Heart right ventricle (tissue), 16 donors: Measurements from ENCODE around the gene TNFAIP1. TPM values are rescaled to one million over a fixed set of nuclear protein-coding genes. Genes with fewer than 3 reads are reported as not detected.

Experiments
- ATAC-seq, 8 donors: fragments of 200-7000 bp; cut with Tn5 transposase; one replicate each; pipeline ENCODE4 v1.9.1; 2020; ENCODE audit warnings: mild to moderate bottlenecking in 8 of 8, moderate library complexity in 8 of 8, moderate number of reproducible peaks in 1 of 8
- DNase-seq, 2 donors: peaks; one replicate each; pipeline ENCODE4 v3.0.0-alpha.2; 2020
- H3K27ac ChIP-seq, 10 donors: fragments of 200-600 bp; sonication (generic) in 2 of 10; one replicate each; pipeline versions ENCODE4 v1.5.0 to v1.8.0; 2020 to 2022; ENCODE audit warnings: mild to moderate bottlenecking in 3 of 10
- H3K27me3 ChIP-seq, 7 donors: fragments of 200-600 bp; one replicate each; pipeline ENCODE4 v1.8.0; 2021 to 2022; ENCODE audit warnings: mild to moderate bottlenecking in 2 of 7
- H3K36me3 ChIP-seq, 9 donors: fragments of 200-600 bp; sonication (generic) in 1 of 9; one replicate each; pipeline versions ENCODE4 v1.5.0 to v1.8.0; 2020 to 2022; ENCODE audit warnings: mild to moderate bottlenecking in 2 of 9
- H3K4me1 ChIP-seq, 9 donors: fragments of 200-600 bp; sonication (generic) in 1 of 9; one replicate each; pipeline versions ENCODE4 v1.5.0 to v1.8.0; 2020 to 2022; ENCODE audit warnings: mild to moderate bottlenecking in 4 of 9
- H3K4me3 ChIP-seq, 10 donors: fragments of 200-600 bp; sonication (generic) in 2 of 10; one replicate each; pipeline versions ENCODE4 v1.5.0 to v1.8.0; 2020 to 2022; ENCODE audit warnings: mild to moderate bottlenecking in 7 of 10, moderate library complexity in 2 of 10
- H3K9me3 ChIP-seq, 11 donors: fragments of 200-600 bp in 10 of 11; sonication (generic) in 2 of 11; one replicate each; pipeline versions ENCODE4 v1.5.0 to v1.8.0; 2013 to 2022; ENCODE audit warnings: mild to moderate bottlenecking in 2 of 11, control low read depth in 1 of 11, moderate library complexity in 1 of 11
- WGBS, 2 donors: extraction: QIAGEN DNeasy Blood & Tissue Kit; methylation state at CpG; one replicate each; pipeline ENCODE4 v1.1.7; 2013; ENCODE audit warnings: inconsistent platforms in 1 of 2; 5-methylcytosine and 5-hydroxymethylcytosine counted together
- intact Hi-C, 10 donors: fragments of 100-400 bp; cut with DNase I; formaldehyde crosslinking; loops; one replicate each; pipeline versions ENCODE4 v1.11.1 to v1.14.2; 2022
- polyA plus RNA-seq, 2 donors: library from polyadenylated mRNA; stranded (reverse); fragments of 200-250 nt; gene quantifications; one replicate each; pipeline ENCODE4 v1.2.3, GENCODE V29; 2013
- total RNA-seq, 10 donors: library from RNA; stranded (reverse); fragmentation: NEBNext Ultra II Directional in 3 of 10; extraction: Animal tissue kit (Norgen Biotek cat#: 25700) in 3 of 10; gene quantifications; one replicate each; pipeline versions ENCODE4 v1.2.1 to v1.2.4, GENCODE V29; 2021 to 2023
- TF ChIP-seq, protein P1 (sequence below), 9 donors: fragments of 200-600 bp; sonication (generic) in 2 of 9; IDR thresholded peaks; one replicate each; pipeline versions ENCODE4 v1.5.0 to v1.8.0; 2021 to 2022; ENCODE audit warnings: antibody characterized with exemption in 9 of 9, mild to moderate bottlenecking in 5 of 9, moderate library complexity in 1 of 9
- donor health status: Arrhythmogenic right ventricular cardiomyopathy.
- donor health status: ischemic (EF 13 %, LVEDD 7.1; RV severe dilation, severe dysfunction).
- donor health status: healthy with polysubstance abuse.
- donor health status: DM: no; HTN: yes; CAD: no.
- donor health status: DM: no; HTN: no; CAD: no.
- donor health status: ischemic (EF 25% LVEDD 6.9; RV normal size, moderate dysfunction).
- donor health status: ischemic (EF 25% LVEDD 5.7; RV mildly dilated, moderate dysfunction).
- donor health status: healthy.
- donor health status: DM: yes; HTN: yes; CAD: no.
- donor health status: Ischemic cardiomyopathy.
- donor health status: ischemic (EF 35%, LVEDD 5.7; RV mildly dilated, moderate dysfunction).
- donor health status: nonischemic (EF 11% LVEDD 7.7; RV severe dilation, severe dysfunction).
- donor health status: DM: yes; HTN: yes; CAD: no.
- donor health status: PGD.
- donor health status: ischemic (EF 29% LVEDD 5.4; RV normal size, mild dysfunction).
- donor health status: nonischemic (EF 23%, LVEDD 6.1; RV moderate dilation, normal function).

Gene TNFAIP1
- total and polyA plus RNA-seq, 12 donors = 15.1 to 87.6 (median 43.2) TPM

DNA sequence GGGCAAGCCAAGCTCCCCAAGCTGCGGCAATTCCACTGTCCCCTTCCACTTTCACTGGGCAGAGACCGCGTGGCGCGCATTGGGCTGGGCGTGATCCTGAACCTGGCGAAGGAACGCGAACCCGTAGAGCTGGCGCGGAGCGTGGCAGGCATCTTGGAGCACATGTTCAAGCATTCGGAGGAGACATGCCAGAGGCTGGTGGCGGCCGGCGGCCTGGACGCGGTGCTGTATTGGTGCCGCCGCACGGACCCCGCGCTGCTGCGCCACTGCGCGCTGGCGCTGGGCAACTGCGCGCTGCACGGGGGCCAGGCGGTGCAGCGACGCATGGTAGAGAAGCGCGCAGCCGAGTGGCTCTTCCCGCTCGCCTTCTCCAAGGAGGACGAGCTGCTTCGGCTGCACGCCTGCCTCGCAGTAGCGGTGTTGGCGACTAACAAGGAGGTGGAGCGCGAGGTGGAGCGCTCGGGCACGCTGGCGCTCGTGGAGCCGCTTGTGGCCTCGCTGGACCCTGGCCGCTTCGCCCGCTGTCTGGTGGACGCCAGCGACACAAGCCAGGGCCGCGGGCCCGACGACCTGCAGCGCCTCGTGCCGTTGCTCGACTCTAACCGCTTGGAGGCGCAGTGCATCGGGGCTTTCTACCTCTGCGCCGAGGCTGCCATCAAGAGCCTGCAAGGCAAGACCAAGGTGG lies 45.7 kb downstream of the TNFAIP1 start:
- peak in 3 of 8 donors; percentile 19 to 43 (median 42) for ATAC-seq
- Histone ChIP-seq H3K9me3 (no peaks in the 10 kb centered on the region), H3K4me3 (peak overlapping the region in 6 of 10 donors; percentile 7 to 30 (median 16)), H3K27ac (no peak overlapping the region), H3K4me1 (peaks cover 0 to 29% (median 10%) of the 10 kb centered on the region in 9 donors), H3K36me3 (peaks cover 0 to 11% (median 0%) of the 10 kb centered on the region in 9 donors), H3K27me3 (peaks cover 0 to 12% (median 0%) of the 10 kb centered on the region in 7 donors)
- TF ChIP-seq, protein P1, sequence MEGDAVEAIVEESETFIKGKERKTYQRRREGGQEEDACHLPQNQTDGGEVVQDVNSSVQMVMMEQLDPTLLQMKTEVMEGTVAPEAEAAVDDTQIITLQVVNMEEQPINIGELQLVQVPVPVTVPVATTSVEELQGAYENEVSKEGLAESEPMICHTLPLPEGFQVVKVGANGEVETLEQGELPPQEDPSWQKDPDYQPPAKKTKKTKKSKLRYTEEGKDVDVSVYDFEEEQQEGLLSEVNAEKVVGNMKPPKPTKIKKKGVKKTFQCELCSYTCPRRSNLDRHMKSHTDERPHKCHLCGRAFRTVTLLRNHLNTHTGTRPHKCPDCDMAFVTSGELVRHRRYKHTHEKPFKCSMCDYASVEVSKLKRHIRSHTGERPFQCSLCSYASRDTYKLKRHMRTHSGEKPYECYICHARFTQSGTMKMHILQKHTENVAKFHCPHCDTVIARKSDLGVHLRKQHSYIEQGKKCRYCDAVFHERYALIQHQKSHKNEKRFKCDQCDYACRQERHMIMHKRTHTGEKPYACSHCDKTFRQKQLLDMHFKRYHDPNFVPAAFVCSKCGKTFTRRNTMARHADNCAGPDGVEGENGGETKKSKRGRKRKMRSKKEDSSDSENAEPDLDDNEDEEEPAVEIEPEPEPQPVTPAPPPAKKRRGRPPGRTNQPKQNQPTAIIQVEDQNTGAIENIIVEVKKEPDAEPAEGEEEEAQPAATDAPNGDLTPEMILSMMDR (IDR thresholded peaks at IDR 0.05) = peak in 5 of 9 donors; percentile 14 to 32 (median 22)
- 18 to 31% methylated on average over 72 of the region's 72 CpGs for WGBS, 2 donors
- intact Hi-C loops = no loop called here
- DNase-seq = no peak

DNA sequence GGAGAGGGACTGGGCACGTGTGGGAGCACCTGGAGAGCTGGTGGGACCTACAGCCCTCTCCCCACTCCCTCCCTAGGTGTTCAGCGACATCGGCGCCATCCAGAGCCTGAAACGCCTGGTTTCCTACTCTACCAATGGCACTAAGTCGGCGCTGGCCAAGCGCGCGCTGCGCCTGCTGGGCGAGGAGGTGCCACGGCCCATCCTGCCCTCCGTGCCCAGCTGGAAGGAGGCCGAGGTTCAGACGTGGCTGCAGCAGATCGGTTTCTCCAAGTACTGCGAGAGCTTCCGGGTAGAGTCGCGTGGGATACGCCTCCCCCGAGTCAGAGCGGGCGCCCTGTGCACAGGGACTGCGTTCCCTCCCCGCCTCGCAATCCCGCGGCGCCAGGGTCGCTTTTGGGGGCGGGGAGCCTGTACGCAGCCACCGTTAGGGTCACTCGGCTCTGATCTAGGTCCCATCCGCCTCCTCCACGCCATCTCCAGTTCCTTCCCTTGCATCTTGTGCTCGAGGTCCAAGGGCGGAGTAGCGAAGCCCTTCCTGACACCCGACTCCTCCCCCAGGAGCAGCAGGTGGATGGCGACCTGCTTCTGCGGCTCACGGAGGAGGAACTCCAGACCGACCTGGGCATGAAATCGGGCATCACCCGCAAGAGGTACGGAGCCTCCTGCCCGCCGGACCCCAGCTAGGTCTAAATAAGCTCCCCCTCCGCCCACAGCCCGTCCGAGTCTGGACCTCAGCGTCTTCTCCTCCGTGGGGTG lies 48.9 kb downstream of the TNFAIP1 start:
- Histone ChIP-seq H3K4me3 (peak overlapping the region in 9 of 10 donors; percentile 33 to 65 (median 55)), H3K4me1 (peaks cover 0 to 29% (median 10%) of the 10 kb centered on the region in 9 donors), H3K36me3 (peaks cover 0 to 35% (median 9%) of the 10 kb centered on the region in 9 donors), H3K27me3 (peaks cover 0 to 12% (median 0%) of the 10 kb centered on the region in 7 donors), H3K27ac (peak overlapping the region in 1 of 10 donors; percentile 66), H3K9me3 (no peaks in the 10 kb centered on the region)
- intact Hi-C loops = no loop called here
- 14 to 27% methylated on average over 56 of the region's 56 CpGs for WGBS, 2 donors
- TF ChIP-seq, protein P1 (IDR thresholded peaks at IDR 0.05) = no peak
- DNase-seq (peak; percentile 36 to 42), ATAC-seq (peak; percentile 75 to 91 (median 87))

DNA sequence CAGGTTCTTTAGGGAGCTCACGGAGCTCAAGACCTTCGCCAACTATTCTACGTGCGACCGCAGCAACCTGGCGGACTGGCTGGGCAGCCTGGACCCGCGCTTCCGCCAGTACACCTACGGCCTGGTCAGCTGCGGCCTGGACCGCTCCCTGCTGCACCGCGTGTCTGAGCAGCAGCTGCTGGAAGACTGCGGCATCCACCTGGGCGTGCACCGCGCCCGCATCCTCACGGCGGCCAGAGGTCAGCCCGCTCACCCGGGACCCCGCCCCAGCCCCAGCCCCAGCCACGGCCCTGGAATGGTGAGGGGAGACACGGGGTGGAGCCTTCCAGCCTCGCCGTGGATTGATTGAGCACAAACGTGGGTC lies 49.5 kb downstream of the TNFAIP1 start:
- no peak for DNase-seq
- WGBS, 2 donors = 29 to 44% methylated on average over 29 of the region's 29 CpGs
- TF ChIP-seq, protein P1 (IDR thresholded peaks at IDR 0.05) = no peak
- peak overlapping the region in 1 of 10 donors; percentile 66 for H3K27ac ChIP-seq
- ATAC-seq = peak in 6 of 8 donors; percentile 15 to 55 (median 30)
- no peaks in the 10 kb centered on the region for H3K9me3 ChIP-seq
- intact Hi-C loops = no loop called here
- peak overlapping the region in 9 of 10 donors; percentile 33 to 65 (median 55) for H3K4me3 ChIP-seq
- H3K36me3 ChIP-seq = peaks cover 0 to 41% (median 12%) of the 10 kb centered on the region in 9 donors
- peaks cover 0 to 29% (median 10%) of the 10 kb centered on the region in 9 donors for H3K4me1 ChIP-seq
- H3K27me3 ChIP-seq = peaks cover 0 to 12% (median 0%) of the 10 kb centered on the region in 7 donors

DNA sequence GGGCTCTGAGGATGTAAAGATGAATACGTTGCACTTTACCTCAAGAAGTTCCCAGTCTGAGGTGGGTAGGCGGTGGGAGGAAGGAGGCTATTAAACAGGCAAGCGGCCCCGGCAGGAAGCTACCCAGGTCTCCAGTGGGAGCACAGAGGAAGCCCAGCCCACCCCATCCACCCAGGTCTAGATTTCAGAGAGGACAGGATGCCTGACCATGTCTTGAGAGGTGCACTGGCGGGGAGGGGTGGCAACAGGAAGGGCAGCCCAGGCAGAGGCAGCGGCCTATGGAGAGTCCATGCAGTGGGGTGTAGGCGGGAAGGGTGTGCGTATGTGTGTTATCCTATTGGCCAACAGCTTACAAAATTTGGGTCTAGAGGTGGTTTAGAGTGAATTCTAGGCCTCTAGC lies 49.8 kb downstream of the TNFAIP1 start:
- Histone ChIP-seq H3K4me3 (peak overlapping the region in 5 of 10 donors; percentile 55 to 65 (median 56)), H3K36me3 (peaks cover 0 to 45% (median 15%) of the 10 kb centered on the region in 9 donors), H3K9me3 (no peaks in the 10 kb centered on the region), H3K27ac (no peak overlapping the region), H3K27me3 (peaks cover 0 to 12% (median 0%) of the 10 kb centered on the region in 7 donors), H3K4me1 (peaks cover 0 to 29% (median 10%) of the 10 kb centered on the region in 9 donors)
- intact Hi-C loops = no loop called here
- DNase-seq (no peak), ATAC-seq (no peak)
- TF ChIP-seq, protein P1 (IDR thresholded peaks at IDR 0.05) = no peak
- 88 to 89% methylated on average over 8 of the region's 8 CpGs for WGBS, 2 donors
